SIG-M5 treated with dmso at 0.1 percent for 504 hours (cell line): ENCODE measurements around the gene C1QB.

ENCODE experiments used
- DNase-seq: peaks from one replicate; lab custom pipeline; 2025; ENCODE audit not compliant: unreplicated experiment; lab: John Stamatoyannopoulos, UW

The C1QB gene

GRCh38 chr1:22633697-22634463, 19.2 kb upstream of the C1QB start:
- no peak for DNase-seq

- no peak for DNase-seq
Observed at GRCh38 chr1:22635436-22635835, 17.6 kb upstream of the C1QB start.

GRCh38 chr1:22636353-22636752, 16.7 kb upstream of the C1QB start, which contains the start of gene C1QA:
TSS of gene C1QA (plus strand) at chr1:22636628. CDS start at chr1:22637617, 989 bp downstream.
- DNase-seq = no peak

GRCh38 chr1:22636927-22637326, 16.1 kb upstream of the C1QB start:
- DNase-seq = no peak

- DNase-seq = no peak
Observed at GRCh38 chr1:22637907-22638445, 15.1 kb upstream of the C1QB start.

- no peak for DNase-seq
Observed at GRCh38 chr1:22638476-22639234, 14.4 kb upstream of the C1QB start.

GRCh38 chr1:22639286-22639685, 13.8 kb upstream of the C1QB start:
- DNase-seq = no peak

GRCh38 chr1:22641247-22641646, 11.8 kb upstream of the C1QB start:
- no peak for DNase-seq

- DNase-seq = peak; percentile 45
Observed at GRCh38 chr1:22641906-22642636, 11.0 kb upstream of the C1QB start.

- DNase-seq = no peak
Observed at GRCh38 chr1:22643381-22643780, 9.7 kb upstream of the C1QB start, which contains the start of gene C1QC. TSS of gene C1QC (plus strand) at chr1:22643633. CDS start at chr1:22644024, 391 bp downstream.

- no peak for DNase-seq
Observed at GRCh38 chr1:22643928-22644327, 9.1 kb upstream of the C1QB start.

GRCh38 chr1:22645931-22646330, 7.1 kb upstream of the C1QB start:
- no peak for DNase-seq

- DNase-seq = no peak
Observed at GRCh38 chr1:22646384-22646783, 6.7 kb upstream of the C1QB start.

GRCh38 chr1:22650089-22650693, 2.8 kb upstream of the C1QB start:
- no peak for DNase-seq

GRCh38 chr1:22651941-22652856, 837 bp upstream of the C1QB start:
- DNase-seq = no peak

GRCh38 chr1:22654692-22655091, 1.7 kb downstream of the C1QB start:
- DNase-seq = no peak

GRCh38 chr1:22658385-22659163, 5.5 kb downstream of the C1QB start:
- DNase-seq = no peak

GRCh38 chr1:22660716-22661241, 7.7 kb downstream of the C1QB start:
- no peak for DNase-seq

GRCh38 chr1:22661880-22662279, 8.8 kb downstream of the C1QB start:
- DNase-seq = no peak
